ENCODE measurements around the gene TRPC3.

Gene TRPC3

DNA sequence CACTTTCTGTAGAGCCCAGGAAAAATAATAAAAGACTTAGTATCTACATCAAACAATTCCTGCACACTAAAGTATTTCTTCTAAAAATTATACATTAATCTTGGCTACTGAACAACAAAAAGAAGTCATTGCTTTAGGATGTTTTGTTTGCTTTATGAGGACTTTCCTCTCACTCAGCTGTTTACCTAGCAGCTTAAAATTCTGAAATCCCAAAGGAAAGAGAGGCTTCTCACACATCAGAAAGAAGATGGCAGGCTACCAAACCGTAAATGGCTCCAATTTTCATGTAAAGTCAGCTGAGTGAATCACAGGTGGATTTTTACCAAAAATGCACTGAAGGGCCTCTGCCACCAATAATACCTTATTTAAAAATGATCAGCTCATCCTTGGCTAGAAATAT is 9.0 kb upstream of the TRPC3 start:
- TF ChIP-seq, protein P1, sequence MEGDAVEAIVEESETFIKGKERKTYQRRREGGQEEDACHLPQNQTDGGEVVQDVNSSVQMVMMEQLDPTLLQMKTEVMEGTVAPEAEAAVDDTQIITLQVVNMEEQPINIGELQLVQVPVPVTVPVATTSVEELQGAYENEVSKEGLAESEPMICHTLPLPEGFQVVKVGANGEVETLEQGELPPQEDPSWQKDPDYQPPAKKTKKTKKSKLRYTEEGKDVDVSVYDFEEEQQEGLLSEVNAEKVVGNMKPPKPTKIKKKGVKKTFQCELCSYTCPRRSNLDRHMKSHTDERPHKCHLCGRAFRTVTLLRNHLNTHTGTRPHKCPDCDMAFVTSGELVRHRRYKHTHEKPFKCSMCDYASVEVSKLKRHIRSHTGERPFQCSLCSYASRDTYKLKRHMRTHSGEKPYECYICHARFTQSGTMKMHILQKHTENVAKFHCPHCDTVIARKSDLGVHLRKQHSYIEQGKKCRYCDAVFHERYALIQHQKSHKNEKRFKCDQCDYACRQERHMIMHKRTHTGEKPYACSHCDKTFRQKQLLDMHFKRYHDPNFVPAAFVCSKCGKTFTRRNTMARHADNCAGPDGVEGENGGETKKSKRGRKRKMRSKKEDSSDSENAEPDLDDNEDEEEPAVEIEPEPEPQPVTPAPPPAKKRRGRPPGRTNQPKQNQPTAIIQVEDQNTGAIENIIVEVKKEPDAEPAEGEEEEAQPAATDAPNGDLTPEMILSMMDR (IDR thresholded peaks at IDR 0.05) = no peak
- no peak for TF ChIP-seq ZFX (IDR thresholded peaks at IDR 0.05; ENCODE audit: borderline replicate concordance)
- H3K27ac ChIP-seq = 0 out of 2 replicates have a peak overlapping the region, but pooled peaks have one; percentile 10

DNA sequence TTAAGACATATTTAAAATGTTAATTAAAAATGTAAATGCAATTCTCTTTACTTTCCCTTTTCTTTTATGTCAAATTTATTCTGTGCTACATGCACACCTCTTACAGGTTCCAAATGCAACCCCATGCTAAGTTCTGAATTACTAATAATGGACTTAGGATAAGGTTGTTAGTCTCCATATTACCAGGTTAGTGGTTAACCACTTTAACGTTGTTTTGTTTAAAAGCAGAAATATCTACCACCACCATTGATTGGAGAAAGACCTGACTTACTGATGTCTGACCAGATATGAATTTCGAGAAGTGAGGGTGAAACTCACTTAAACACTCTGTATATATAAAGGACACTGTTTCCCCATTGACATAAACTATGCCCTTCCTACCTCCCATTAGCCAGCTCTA is 6.9 kb upstream of the TRPC3 start:
- H3K27ac ChIP-seq = no peak overlapping the region
- TF ChIP-seq, protein P1 (IDR thresholded peaks at IDR 0.05) = no peak
- TF ChIP-seq ZFX (IDR thresholded peaks at IDR 0.05; ENCODE audit: borderline replicate concordance) = no peak

DNA sequence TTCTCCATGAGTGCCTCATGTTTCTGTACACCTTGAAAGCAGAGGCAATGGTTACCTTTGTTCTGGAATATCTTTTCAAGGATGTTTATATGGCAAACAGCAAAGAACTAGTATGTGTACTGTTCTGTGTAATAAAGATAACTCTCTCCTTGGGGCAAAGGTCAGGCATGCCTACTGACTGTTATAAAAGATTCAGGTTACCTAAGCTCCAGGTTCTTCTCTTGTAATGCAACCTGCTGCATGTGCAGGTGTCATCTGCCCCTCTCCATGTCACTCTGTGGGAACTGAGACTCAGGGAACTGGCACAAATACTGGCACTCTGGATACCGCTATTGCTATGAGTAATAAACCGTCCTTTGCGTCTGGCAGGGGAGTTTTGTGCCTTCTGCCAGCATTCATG is 5.4 kb upstream of the TRPC3 start:
- TF ChIP-seq ZFX (IDR thresholded peaks at IDR 0.05; ENCODE audit: borderline replicate concordance) = no peak
- TF ChIP-seq, protein P1 (IDR thresholded peaks at IDR 0.05) = no peak
- H3K27ac ChIP-seq = peak overlapping the region; percentile 62

DNA sequence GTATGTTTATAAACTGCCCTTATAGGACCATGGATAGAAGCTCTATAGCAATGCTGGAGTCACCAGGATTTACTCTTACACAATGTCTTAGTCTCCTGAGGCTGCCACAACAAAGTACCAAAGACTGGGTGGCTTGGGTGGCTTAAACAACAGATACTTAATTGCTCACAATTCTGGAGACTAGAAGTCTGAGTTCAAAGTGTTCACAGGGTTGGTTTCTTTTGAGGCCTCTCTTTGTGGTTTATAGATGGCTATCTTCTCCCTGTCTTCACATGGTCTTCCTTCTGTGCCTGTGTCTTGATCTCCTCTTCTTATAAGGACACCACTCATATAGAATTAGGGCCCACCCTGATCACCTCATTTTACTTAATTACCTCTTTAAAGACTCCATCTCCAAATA is 2.0 kb upstream of the TRPC3 start:
- TF ChIP-seq ZFX (IDR thresholded peaks at IDR 0.05; ENCODE audit: borderline replicate concordance) = no peak
- TF ChIP-seq, protein P1 (IDR thresholded peaks at IDR 0.05) = no peak

DNA sequence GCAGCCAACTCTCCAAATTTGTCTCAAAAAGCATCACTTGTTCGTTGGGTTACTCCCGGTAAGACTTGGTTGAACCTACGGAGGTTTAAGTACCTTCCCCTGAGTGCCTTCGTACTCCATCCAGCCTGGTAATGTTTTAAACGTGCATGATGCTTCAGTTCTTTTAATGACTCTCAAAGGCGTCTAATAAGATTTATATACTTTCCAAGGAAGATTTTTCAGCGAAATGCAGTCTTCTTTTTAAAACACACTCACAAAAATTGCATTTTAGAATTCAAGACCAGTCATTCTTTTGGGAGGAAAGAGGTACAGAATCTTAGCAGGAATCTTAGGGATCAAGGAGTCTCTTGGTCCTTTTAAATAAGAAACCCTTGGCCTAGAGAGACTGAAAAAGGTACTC is 430 bp upstream of the TRPC3 start:
- TF ChIP-seq, protein P1 (IDR thresholded peaks at IDR 0.05) = no peak
- no peak for TF ChIP-seq ZFX (IDR thresholded peaks at IDR 0.05; ENCODE audit: borderline replicate concordance)
- no peak overlapping the region for H3K27ac ChIP-seq

More for the DNA sequence above, 2.0 kb upstream of the TRPC3 start:
- no peak overlapping the region for H3K27ac ChIP-seq

DNA sequence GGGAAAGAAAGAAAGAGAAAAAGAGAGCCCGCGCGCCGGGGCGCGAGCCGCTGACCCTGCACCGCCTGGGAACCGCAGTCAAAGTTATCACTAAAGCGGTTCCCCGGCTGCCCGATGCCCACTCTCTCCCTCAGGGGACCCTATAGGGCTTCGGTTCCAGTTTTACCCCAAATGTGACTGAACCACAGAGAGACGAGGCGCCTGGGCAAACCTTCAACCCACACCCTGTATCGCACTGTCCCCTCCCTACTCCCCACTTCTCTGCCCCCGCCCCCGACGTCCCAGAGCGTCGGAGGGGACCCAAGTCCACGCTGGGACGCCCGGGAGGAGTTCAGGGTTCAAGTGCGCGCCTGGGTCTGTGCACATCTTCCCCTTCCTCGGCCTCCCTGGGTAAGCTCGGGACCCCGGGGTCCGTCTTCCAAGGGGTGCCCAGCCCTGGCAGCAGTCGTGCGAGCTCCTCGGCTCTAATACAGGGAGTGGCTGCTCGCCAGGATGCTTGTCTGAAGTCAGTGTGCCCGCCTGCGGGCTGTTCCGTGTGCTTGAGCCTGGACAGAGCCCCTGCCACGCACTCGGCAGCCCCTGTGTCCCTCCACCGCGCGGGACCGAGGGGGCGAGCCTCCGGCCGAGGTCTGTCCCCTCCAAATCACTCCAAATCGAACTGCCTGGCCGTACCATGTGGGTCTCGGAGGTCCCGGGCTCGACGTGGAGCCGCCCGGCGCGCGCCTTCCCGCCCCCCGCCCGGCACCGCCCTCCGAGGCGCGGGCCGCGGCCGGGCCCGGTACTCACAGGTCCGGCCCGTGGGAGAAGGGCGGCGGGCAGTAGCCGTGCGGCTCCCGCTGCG is 960 bp downstream of the TRPC3 start:
- no peak for TF ChIP-seq ZFX (IDR thresholded peaks at IDR 0.05; ENCODE audit: borderline replicate concordance)
- TF ChIP-seq, protein P1 (IDR thresholded peaks at IDR 0.05) = no peak
- no peak overlapping the region for H3K27ac ChIP-seq

DNA sequence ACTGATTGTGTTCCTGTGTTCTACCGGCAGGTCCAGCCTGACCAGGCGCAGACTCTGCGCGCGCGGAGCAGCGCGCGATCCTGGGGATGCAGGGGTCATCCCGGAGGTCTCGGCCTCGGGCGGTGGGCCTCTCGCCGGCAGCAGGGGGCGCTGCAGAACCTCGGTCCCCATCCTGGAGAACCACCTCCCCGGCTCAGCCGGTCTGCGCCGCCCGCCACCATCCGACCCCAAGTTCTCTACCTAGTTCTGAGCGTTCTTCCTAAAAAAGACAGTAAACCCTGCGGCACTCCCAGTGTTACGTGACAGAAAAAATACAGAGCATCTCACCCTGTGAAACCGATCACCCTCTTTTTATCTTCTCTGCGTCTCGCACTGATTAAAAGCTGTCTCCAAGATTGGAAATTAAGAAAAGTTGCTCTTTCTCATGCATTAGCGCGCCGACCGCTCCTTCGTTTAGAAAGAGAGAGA is 1.6 kb downstream of the TRPC3 start:
- H3K27ac ChIP-seq = no peak overlapping the region
- no peak for TF ChIP-seq ZFX (IDR thresholded peaks at IDR 0.05; ENCODE audit: borderline replicate concordance)
- TF ChIP-seq, protein P1 (IDR thresholded peaks at IDR 0.05) = peak; percentile 87
